BJ (cell line): ENCODE measurements around the gene DYRK4. TPM values are rescaled to one million over a fixed set of nuclear protein-coding genes. Genes with fewer than 3 reads are reported as not detected.

ENCODE experiments used
- CTCF ChIA-PET: fragments of 350-600 bp; formaldehyde crosslinking; extraction: SDS; loops from one replicate; lab custom pipeline; 2021; ENCODE audit warnings: antibody characterized with exemption, inconsistent platforms; lab: Yijun Ruan, JAX
- POLR2A ChIA-PET: fragments of 300-600 bp; sonication (Branson Sonifier 250); formaldehyde crosslinking; extraction: SDS; loops from one replicate; lab custom pipeline; 2021; ENCODE audit warnings: antibody characterized with exemption; lab: Charles Lee
- DNase-seq: peaks from one replicate; pipeline ENCODE4 v3.0.0-alpha.2; 2011; ENCODE audit warnings: low read depth
- H3K27me3 ChIP-seq: 2 replicates; pipeline ENCODE4 v1.6.0; 2011; ENCODE audit warnings: low read length; ENCODE audit not compliant: control insufficient read depth, insufficient read depth
- H3K36me3 ChIP-seq: 2 replicates; pipeline ENCODE4 v1.5.1; 2011; ENCODE audit warnings: low read length; ENCODE audit not compliant: control insufficient read depth, insufficient read depth
- H3K4me3 ChIP-seq: 2 replicates; pipeline ENCODE4 v1.5.1; 2011; ENCODE audit warnings: low read depth, mild to moderate bottlenecking, control low read depth, low read length
- polyA plus RNA-seq: library from polyadenylated mRNA; depleted of rRNA; stranded (reverse); fragments of >200 nt; gene quantifications from 2 replicates; pipeline ENCODE4 v1.2.3, GENCODE V29; 2011
- TF ChIP-seq, protein P1 (sequence below): IDR thresholded peaks from 2 replicates; pipeline ENCODE4 v1.5.1; 2011; ENCODE audit warnings: low read depth, mild to moderate bottlenecking, control low read depth, inconsistent platforms, low read length, moderate library complexity; ENCODE audit not compliant: insufficient read depth

DYRK4 gene
- polyA plus RNA-seq, 1 experiment = 77.5 TPM

DNA sequence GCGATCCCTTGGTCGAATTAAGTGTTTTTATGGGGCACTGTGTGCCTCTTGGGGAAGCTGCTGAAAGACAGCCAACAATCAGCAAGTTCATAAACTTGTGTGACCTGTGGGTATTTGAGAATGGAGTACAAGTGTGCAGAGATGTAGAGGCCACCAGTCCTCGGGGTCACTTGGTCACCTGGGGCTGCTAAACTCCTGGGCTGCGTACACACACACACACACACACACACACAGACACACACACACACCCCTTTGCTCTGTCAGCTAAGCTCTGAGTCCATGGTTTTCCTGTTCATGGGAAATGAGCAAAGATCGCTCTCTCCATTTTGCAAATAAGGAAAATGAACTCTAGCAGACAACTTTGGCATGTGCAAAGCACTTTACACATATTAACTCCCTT, 24.5 kb downstream of the DYRK4 start:
- ChIA-PET CTCF (interaction anchor here (0.7 to 1.4 kb wide), 2 partner anchors 24 to 25 kb away, joined by 3 to 4 read pairs; partner anchors contain the start of gene DYRK4), POLR2A (no interaction called here)
- Histone ChIP-seq H3K36me3 (no peaks in the 10 kb centered on the region), H3K27me3 (peaks cover 5% of the 10 kb centered on the region; the same call in 1 of the 2 replicates), H3K4me3 (no peak overlapping the region)
- DNase-seq = no peak
- TF ChIP-seq, protein P1, sequence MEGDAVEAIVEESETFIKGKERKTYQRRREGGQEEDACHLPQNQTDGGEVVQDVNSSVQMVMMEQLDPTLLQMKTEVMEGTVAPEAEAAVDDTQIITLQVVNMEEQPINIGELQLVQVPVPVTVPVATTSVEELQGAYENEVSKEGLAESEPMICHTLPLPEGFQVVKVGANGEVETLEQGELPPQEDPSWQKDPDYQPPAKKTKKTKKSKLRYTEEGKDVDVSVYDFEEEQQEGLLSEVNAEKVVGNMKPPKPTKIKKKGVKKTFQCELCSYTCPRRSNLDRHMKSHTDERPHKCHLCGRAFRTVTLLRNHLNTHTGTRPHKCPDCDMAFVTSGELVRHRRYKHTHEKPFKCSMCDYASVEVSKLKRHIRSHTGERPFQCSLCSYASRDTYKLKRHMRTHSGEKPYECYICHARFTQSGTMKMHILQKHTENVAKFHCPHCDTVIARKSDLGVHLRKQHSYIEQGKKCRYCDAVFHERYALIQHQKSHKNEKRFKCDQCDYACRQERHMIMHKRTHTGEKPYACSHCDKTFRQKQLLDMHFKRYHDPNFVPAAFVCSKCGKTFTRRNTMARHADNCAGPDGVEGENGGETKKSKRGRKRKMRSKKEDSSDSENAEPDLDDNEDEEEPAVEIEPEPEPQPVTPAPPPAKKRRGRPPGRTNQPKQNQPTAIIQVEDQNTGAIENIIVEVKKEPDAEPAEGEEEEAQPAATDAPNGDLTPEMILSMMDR = no peak

DNA sequence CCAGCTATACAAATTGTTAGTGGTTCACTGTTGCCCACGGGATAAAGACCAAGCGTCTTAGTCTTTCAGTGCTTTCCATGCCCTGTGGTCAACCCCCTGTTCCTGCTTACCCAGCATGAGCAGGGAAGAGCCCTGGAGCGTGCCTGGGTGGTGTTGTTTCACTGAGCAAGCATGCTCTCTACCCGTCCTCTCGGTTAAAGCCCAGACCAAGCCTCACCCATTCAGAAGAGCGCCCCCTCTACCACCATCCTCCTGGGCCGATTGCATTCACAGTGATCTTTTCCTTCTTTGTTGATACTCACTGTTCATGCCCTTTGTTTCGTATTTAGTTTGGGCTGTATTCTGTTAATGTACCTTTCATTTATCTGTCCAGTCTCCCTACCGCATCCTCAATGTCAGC, 25.1 kb downstream of the DYRK4 start:
- H3K27me3 ChIP-seq = peaks cover 8% of the 10 kb centered on the region; the same call in 1 of the 2 replicates
- DNase-seq = no peak
- POLR2A ChIA-PET = no interaction called here
- no peak overlapping the region for H3K4me3 ChIP-seq
- no peaks in the 10 kb centered on the region for H3K36me3 ChIP-seq
- TF ChIP-seq, protein P1 = no peak
- CTCF ChIA-PET = interaction anchor here (2.2 kb wide), 1 partner anchor 18 kb away, joined by 9 read pairs; no protein-coding TSS in a partner anchor

DNA sequence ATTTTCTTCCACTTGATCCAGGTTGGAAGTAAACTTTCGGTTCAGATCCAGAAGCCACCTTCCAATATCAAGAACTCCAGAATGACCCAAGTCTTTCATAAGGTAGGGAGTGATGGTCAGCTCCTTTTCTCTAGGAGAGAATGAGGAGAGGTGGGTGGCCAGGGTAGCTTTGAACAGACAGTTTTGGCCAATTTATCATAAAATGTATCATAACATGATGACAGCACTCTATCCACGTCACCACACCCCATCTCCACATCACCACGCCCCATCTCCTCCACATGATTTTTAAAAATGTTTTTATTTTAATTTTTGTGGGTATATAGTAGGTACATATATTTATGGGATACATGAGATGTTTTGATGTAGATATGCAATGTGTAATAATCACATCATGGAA, 26.9 kb downstream of the DYRK4 start:
- Histone ChIP-seq H3K27me3 (peaks cover 8% of the 10 kb centered on the region), H3K36me3 (no peaks in the 10 kb centered on the region), H3K4me3 (no peak overlapping the region)
- TF ChIP-seq, protein P1 = no peak
- DNase-seq = no peak
- CTCF ChIA-PET = interaction anchor here (2.2 kb wide), 1 partner anchor 16 kb away, joined by 9 read pairs; no protein-coding TSS in a partner anchor
- POLR2A ChIA-PET = no interaction called here

DNA sequence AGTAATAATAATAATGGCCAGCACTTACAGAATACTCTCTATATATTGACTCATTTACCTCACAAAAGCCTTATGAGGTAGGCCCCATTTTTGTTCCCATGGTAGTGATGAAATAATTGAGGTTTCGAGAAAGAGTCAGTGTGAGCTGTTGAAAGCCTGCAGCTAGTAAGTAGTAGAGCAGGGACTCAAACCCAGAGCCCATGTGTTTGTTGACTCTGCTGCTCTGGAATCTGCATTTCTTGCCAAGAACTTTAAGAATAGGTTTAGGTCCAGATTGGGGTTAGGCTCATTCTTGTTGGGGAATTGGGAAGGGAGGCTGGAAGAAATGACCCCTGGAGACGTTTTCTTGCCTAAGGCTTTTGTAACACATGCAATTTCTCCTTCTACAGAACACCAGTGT, 27.9 kb downstream of the DYRK4 start:
- CTCF ChIA-PET = interaction anchor here (1.0 to 3.6 kb wide), 2 partner anchors 10 to 15 kb away, joined by 3 to 26 read pairs; no protein-coding TSS in a partner anchor

DNA sequence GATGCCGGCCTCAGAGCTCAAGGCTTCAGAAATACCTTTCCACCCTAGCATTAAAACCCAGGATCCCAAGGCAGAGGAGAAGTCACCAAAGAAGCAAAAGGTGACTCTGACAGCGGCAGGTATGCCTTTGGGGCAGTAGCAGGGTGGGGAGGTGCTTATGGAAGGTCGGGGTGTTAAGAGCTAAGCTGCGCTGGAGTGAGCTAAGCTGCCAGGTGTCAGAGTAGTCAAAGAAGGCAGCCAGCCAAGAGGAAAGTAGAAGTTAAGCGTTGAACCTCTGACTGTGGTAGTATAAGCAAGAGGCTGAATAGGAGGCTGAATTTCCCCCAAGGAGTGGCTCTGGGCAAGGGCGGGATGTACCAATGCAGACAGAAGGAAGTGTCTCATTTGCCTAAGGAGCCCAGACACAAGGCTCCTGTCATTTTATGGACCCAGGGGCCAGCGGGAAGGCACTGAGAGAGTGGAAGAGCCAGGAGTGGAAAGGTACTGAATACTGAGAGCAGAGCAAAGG, 29.2 kb downstream of the DYRK4 start:
- TF ChIP-seq, protein P1 = no peak

More for the DNA sequence above, 27.9 kb downstream of the DYRK4 start:
- Histone ChIP-seq H3K36me3 (no peaks in the 10 kb centered on the region), H3K4me3 (no peak overlapping the region), H3K27me3 (peaks cover 8% of the 10 kb centered on the region)
- TF ChIP-seq, protein P1 = no peak
- DNase-seq = no peak
- POLR2A ChIA-PET = no interaction called here

More for the DNA sequence above, 29.2 kb downstream of the DYRK4 start:
- no peak for DNase-seq
- CTCF ChIA-PET = interaction anchor here (0.9 to 3.6 kb wide), 3 partner anchors 11 to 167 kb away, joined by 3 to 26 read pairs (median 4); no protein-coding TSS in a partner anchor
- POLR2A ChIA-PET = no interaction called here
- Histone ChIP-seq H3K27me3 (peaks cover 8% of the 10 kb centered on the region), H3K36me3 (no peaks in the 10 kb centered on the region), H3K4me3 (no peak overlapping the region)
